ES-I3 (cell line): Measurements from ENCODE around the gene SF3B1.
"Not testable (repeated sequence)": the region's sequence is repeated elsewhere in the genome, so short reads cannot be mapped to it uniquely, and the experiment has no call there.

ENCODE experiments used
- H3K36me3 ChIP-seq: 2 replicates; pipeline ENCODE4 v1.6.1; 2013; ENCODE audit warnings: mild to moderate bottlenecking, low read length, control low read depth, moderate library complexity; ENCODE audit not compliant: insufficient read depth
- H3K4me1 ChIP-seq: 2 replicates; pipeline ENCODE4 v1.6.1; 2013; ENCODE audit warnings: mild to moderate bottlenecking, control low read depth, low read length; ENCODE audit not compliant: insufficient read depth
- H3K9ac ChIP-seq: 2 replicates; pipeline ENCODE4 v1.6.1; 2013; ENCODE audit warnings: low read depth, mild to moderate bottlenecking, low read length, moderate library complexity
- H3K9me3 ChIP-seq: 2 replicates; pipeline ENCODE4 v1.6.1; 2013; ENCODE audit warnings: mild to moderate bottlenecking, low read length, moderate library complexity; ENCODE audit not compliant: control insufficient read depth, insufficient read depth

The SF3B1 gene

GRCh38 chr2:197419438-197419837 lies 15.4 kb downstream of the SF3B1 start:
- Histone ChIP-seq H3K4me1 (no peaks in the 10 kb centered on the region), H3K9ac (no peak overlapping the region), H3K9me3 (no peaks in the 10 kb centered on the region), H3K36me3 (peaks cover 43% of the 10 kb centered on the region)

GRCh38 chr2:197416268-197416667 lies 18.6 kb downstream of the SF3B1 start:
- H3K9ac ChIP-seq: no peak overlapping the region
- no peaks in the 10 kb centered on the region for H3K9me3 ChIP-seq
- no peaks in the 10 kb centered on the region for H3K4me1 ChIP-seq
- peaks cover 32% of the 10 kb centered on the region for H3K36me3 ChIP-seq

- H3K36me3 ChIP-seq: peaks cover 28% of the 10 kb centered on the region
- H3K4me1 ChIP-seq: no peaks in the 10 kb centered on the region
- H3K9me3 ChIP-seq: no peaks in the 10 kb centered on the region
- no peak overlapping the region for H3K9ac ChIP-seq
These were observed 20.3 kb downstream of the SF3B1 start for GRCh38 chr2:197414515-197414914.

GRCh38 chr2:197414039-197414438 lies 20.8 kb downstream of the SF3B1 start:
- Histone ChIP-seq H3K9ac (no peak overlapping the region), H3K36me3 (peaks cover 25% of the 10 kb centered on the region), H3K9me3 (no peaks in the 10 kb centered on the region), H3K4me1 (no peaks in the 10 kb centered on the region)

DNA sequence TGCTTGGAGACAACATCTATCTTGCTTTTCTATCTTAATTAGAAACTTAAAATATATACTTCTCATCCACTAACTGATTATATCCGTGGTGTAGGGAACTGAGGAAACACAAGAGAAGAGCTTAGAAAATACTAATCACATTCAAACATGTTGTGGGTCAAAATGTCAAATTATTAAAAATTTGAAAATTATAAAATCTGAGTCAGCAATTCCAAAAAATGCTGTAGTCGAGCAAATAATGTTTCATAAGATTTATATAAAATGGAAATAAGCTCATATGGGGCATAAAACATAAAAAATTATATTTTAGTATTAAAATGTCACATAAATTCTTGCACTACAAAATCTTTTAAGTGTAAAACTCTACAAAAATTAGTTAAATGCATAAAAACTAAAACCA lies 29.2 kb downstream of the SF3B1 start:
- H3K9ac ChIP-seq: no peak overlapping the region
- H3K36me3 ChIP-seq: peaks cover 45% of the 10 kb centered on the region
- no peaks in the 10 kb centered on the region for H3K4me1 ChIP-seq
- H3K9me3 ChIP-seq: no peaks in the 10 kb centered on the region

- no peaks in the 10 kb centered on the region for H3K9me3 ChIP-seq
- H3K9ac ChIP-seq: no peak overlapping the region
- peaks cover 63% of the 10 kb centered on the region for H3K36me3 ChIP-seq
- H3K4me1 ChIP-seq: no peaks in the 10 kb centered on the region
These were observed 34.8 kb downstream of the SF3B1 start for GRCh38 chr2:197399887-197400540.

GRCh38 chr2:197398913-197399312 lies 35.9 kb downstream of the SF3B1 start:
- peaks cover 68% of the 10 kb centered on the region for H3K36me3 ChIP-seq
- H3K9me3 ChIP-seq: no peaks in the 10 kb centered on the region
- no peaks in the 10 kb centered on the region for H3K4me1 ChIP-seq
- H3K9ac ChIP-seq: no peak overlapping the region

DNA sequence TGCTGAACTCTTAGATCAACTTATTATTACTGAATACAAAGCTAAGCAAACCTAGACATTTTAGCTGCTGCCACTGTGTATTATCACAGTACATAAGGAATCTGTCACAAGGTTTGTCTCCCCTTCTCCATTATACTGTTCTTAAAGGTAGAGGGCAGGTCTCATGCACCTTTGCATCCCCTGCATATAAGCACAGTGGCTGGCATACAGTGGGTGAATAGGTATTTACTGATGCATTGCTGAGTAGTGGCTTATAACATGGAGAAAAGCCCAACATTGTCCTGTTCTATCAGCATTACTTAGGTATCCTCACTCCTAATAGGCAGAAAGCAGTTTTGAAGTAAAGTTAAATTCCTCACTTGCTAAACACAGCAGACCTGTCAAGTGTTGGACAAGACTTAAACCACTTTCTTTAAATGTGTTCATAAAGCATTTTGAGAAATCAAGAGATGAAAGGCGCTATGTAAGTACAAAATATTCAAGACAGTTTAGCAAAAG lies 43.6 kb downstream of the SF3B1 start:
- no peak overlapping the region for H3K9ac ChIP-seq
- no peaks in the 10 kb centered on the region for H3K4me1 ChIP-seq
- H3K9me3 ChIP-seq: no peaks in the 10 kb centered on the region
- H3K36me3 ChIP-seq: peaks cover 31% of the 10 kb centered on the region

DNA sequence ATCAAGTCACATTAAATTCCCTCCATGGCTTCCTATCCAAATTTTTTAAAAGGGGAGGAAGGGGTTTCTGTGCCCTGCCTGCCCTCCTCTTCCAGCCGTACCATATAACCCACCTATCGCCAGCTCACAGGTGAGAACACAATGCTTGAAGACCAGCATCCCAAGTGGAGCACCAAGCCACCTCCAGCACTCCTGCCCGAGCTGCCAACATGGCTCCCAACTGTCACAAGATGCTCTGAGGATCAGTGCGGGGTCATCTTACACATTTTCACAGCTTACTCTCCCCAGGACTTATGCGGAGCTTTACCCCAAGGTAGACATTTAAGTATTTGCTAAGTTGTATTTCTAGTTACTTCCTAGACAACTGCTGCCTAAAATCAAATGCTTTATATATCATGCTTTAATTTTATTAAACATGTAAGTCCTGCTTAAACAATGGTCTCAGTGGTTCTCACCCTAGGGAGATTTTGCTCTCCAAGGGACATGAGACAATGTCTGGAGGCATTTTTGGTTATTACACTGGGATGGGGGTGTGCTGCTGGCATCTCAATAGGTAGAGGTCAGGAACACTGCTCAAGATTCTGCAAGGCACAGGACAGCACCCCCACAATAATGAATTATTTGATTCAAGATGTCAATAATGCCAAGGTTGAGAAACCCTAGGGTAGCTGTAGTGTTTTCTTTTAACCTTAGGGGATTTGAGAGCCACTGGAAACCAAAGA lies 45.8 kb downstream of the SF3B1 start:
- Histone ChIP-seq H3K36me3 (peaks cover 14% of the 10 kb centered on the region), H3K9ac (no peak overlapping the region), H3K9me3 (no peaks in the 10 kb centered on the region), H3K4me1 (no peaks in the 10 kb centered on the region)

DNA sequence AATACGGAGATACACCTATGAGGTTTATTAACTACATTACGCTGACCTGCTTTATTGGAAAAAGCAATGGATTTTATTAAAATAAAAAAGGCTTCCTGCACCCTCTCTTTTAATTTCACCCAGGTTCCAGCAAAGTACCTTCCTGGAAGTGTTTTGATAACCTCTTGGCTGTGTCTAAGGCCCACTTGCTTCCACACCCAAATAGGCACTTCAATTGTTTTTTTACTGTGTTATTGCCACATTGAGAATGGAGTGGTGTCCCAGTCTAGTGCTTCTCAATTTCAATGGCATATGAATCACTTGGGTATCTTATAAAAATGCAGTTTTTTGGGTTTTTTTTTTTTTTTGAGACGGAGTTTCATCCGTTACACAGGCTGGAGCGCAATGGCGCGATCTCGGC lies 47.6 kb downstream of the SF3B1 start:
- H3K36me3 ChIP-seq: peaks cover 9% of the 10 kb centered on the region; the same call in 1 of the 2 replicates
- no peaks in the 10 kb centered on the region for H3K9me3 ChIP-seq
- H3K4me1 ChIP-seq: no peaks in the 10 kb centered on the region
- H3K9ac ChIP-seq: no peak overlapping the region

DNA sequence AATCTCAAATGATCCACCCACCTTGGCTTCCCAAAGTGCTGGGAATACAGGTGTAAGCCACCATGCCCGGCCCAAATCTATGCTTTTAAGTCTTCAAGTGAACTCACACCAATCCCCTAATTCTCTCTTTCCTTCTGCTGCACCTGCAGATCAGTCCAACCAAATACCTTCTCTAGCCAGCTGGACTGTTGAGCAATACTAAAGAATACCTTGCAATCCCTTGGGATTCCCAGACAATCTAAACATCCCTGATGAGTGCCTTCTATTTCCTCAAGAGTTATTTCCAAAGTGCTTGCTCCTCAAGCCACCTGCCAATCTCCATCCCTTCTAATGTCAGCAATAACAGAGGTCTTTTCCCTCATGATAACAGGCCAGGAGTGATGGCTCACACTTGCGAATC lies 48.6 kb downstream of the SF3B1 start:
- Histone ChIP-seq H3K9me3 (no peaks in the 10 kb centered on the region), H3K9ac (no peak overlapping the region), H3K4me1 (no peaks in the 10 kb centered on the region), H3K36me3 (0 out of 2 replicates have a peak, but pooled peaks cover 1% of the 10 kb centered on the region)

DNA sequence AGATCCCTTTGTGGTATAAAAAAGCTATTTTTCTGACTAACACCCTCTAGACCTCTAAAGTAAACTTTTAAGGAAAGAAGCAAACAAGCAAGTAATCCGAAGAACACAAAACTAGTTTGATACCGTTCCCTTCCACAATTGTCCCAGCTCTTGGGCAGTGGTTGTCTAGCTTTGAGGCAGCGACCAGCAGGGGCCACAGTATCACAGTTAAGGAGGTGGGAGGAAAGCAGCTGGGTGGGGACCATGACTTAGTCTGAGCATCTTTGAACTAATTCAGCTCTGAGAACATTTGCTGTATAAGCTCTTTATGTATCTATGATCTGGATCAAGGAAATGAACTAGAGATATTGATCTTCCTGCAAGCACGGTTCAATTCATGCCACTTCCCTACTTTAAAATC lies 51.0 kb downstream of the SF3B1 start:
- Histone ChIP-seq H3K9ac (no peak overlapping the region), H3K36me3 (no peaks in the 10 kb centered on the region), H3K4me1 (no peaks in the 10 kb centered on the region), H3K9me3 (no peaks in the 10 kb centered on the region)

DNA sequence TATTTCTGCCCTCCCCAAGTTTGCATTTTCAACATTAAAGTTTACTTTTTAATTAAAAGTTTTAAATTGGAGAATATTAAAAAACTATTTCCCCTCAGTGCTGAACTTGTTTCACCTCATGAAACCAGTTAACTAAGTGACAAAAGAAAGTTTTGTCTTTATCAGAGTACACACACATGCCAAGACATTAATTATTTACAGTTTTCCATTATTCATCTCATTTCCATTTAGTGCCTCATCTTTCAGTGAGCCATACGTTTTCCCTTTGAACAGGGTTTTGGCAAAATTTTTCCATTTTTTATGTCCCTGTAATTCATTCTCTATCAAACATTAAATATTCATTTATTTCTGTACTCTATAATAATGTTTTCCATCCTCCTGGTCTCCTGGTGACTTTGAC lies 53.2 kb downstream of the SF3B1 start:
- no peaks in the 10 kb centered on the region for H3K36me3 ChIP-seq
- H3K9ac ChIP-seq: no peak overlapping the region
- no peaks in the 10 kb centered on the region for H3K9me3 ChIP-seq
- H3K4me1 ChIP-seq: no peaks in the 10 kb centered on the region

DNA sequence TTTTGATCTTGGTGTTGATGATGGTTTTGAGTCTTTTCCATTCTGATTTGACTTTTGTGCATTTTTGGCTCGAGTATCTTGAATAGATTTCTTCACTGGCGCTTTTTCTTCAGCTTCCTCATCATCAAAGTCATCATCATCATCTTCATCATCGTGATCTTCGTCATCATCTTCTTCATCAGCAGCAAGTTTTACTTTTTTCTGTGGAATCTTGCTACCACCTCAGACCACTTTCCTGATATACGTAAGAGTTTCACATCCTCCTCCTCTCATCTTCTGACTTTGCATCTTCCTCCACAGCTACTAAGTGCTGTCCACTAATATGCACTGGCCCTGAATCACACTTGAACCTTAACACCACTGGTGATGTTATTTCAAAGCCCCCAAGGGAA lies 54.9 kb downstream of the SF3B1 start:
- not testable (repeated sequence) for H3K36me3 ChIP-seq, H3K9ac ChIP-seq, H3K9me3 ChIP-seq, H3K4me1 ChIP-seq

GRCh38 chr2:197379308-197379917 lies 55.4 kb downstream of the SF3B1 start:
- H3K4me1 ChIP-seq, H3K9ac ChIP-seq, H3K36me3 ChIP-seq, H3K9me3 ChIP-seq: not testable (repeated sequence)
